GM04504 (cell line): ENCODE data around the gene KPNA3.
A peak's percentile ranks its signal among the peaks of the same experiment; 100 is the strongest.
"Not testable (repeated sequence)": the region's sequence is repeated elsewhere in the genome, so short reads cannot be mapped to it uniquely, and the experiment has no call there.

Experiments used
- DNase-seq: peaks from one replicate; pipeline ENCODE4 v3.0.0-alpha.2; 2012; ENCODE audit warnings: low read depth

Gene KPNA3

GRCh38 chr13:49792550-49793324 lies at the start of gene KPNA3:
KPNA3 (minus strand) TSS chr13:49792682; CDS start chr13:49792506, 176 bp downstream.
- DNase-seq: peak; percentile 93

- no peak for DNase-seq
Measured at GRCh38 chr13:49841964-49842363, 49.5 kb upstream of the KPNA3 start.

GRCh38 chr13:49840675-49841074 lies 48.2 kb upstream of the KPNA3 start:
- DNase-seq: no peak

GRCh38 chr13:49840266-49840665 lies 47.8 kb upstream of the KPNA3 start:
- DNase-seq: no peak

- DNase-seq: no peak
Measured at GRCh38 chr13:49838989-49839388, 46.5 kb upstream of the KPNA3 start.

GRCh38 chr13:49836516-49836915 lies 44.0 kb upstream of the KPNA3 start:
- no peak for DNase-seq

GRCh38 chr13:49833402-49833801 lies 40.9 kb upstream of the KPNA3 start:
- DNase-seq: no peak

- no peak for DNase-seq
Measured at GRCh38 chr13:49831455-49831854, 39.0 kb upstream of the KPNA3 start.

GRCh38 chr13:49830721-49831120 lies 38.2 kb upstream of the KPNA3 start:
- DNase-seq: no peak

GRCh38 chr13:49829715-49830114 lies 37.2 kb upstream of the KPNA3 start:
- no peak for DNase-seq

GRCh38 chr13:49828453-49828852 lies 36.0 kb upstream of the KPNA3 start:
- DNase-seq: no peak

- DNase-seq: no peak
Measured at GRCh38 chr13:49827891-49828290, 35.4 kb upstream of the KPNA3 start.

- DNase-seq: no peak
Measured at GRCh38 chr13:49827336-49827735, 34.9 kb upstream of the KPNA3 start.

GRCh38 chr13:49821216-49822009 lies 28.9 kb upstream of the KPNA3 start:
- no peak for DNase-seq

GRCh38 chr13:49820591-49821215 lies 28.2 kb upstream of the KPNA3 start:
- DNase-seq: no peak

- DNase-seq: not testable (repeated sequence)
Measured at GRCh38 chr13:49816047-49816446, 23.6 kb upstream of the KPNA3 start.

GRCh38 chr13:49814551-49815270 lies 22.2 kb upstream of the KPNA3 start:
- DNase-seq: no peak

GRCh38 chr13:49812812-49813211 lies 20.3 kb upstream of the KPNA3 start:
- no peak for DNase-seq

- DNase-seq: no peak
Measured at GRCh38 chr13:49811527-49811908, 19.0 kb upstream of the KPNA3 start.

- DNase-seq: no peak
Measured at GRCh38 chr13:49810567-49811526, 18.4 kb upstream of the KPNA3 start.

- no peak for DNase-seq
Measured at GRCh38 chr13:49807681-49808080, 15.2 kb upstream of the KPNA3 start.
